Ishikawa (cell line): ENCODE measurements around the gene PTPN11.

Experiments
- CEBPB ChIP-seq: IDR thresholded peaks from 2 replicates; pipeline ENCODE4 v1.6.1; 2012
- CREB1 ChIP-seq: IDR thresholded peaks from 2 replicates; pipeline ENCODE4 v1.6.1; 2012; ENCODE audit warnings: low read depth
- EGR1 ChIP-seq: IDR thresholded peaks from 2 replicates; pipeline ENCODE4 v1.6.1; 2012
- EP300 ChIP-seq: IDR thresholded peaks from 2 replicates; pipeline ENCODE4 v1.6.1; 2012; ENCODE audit warnings: borderline replicate concordance
- FOXM1 ChIP-seq: IDR thresholded peaks from 2 replicates; pipeline ENCODE4 v1.6.1; 2012; ENCODE audit warnings: low read depth, borderline replicate concordance
- MAX ChIP-seq: IDR thresholded peaks from 2 replicates; pipeline ENCODE4 v1.6.1; 2012
- NFIC ChIP-seq: IDR thresholded peaks from 2 replicates; pipeline ENCODE4 v1.6.1; 2012
- RAD21 ChIP-seq: IDR thresholded peaks from 2 replicates; pipeline ENCODE4 v1.6.1; 2012; ENCODE audit warnings: low read depth
- REST ChIP-seq: IDR thresholded peaks from 2 replicates; pipeline ENCODE4 v1.6.1; 2012; ENCODE audit warnings: low read depth, mild to moderate bottlenecking
- TAF1 ChIP-seq: IDR thresholded peaks from 2 replicates; pipeline ENCODE4 v1.6.1; 2012; ENCODE audit warnings: low read depth, mild to moderate bottlenecking
- TCF12 ChIP-seq: IDR thresholded peaks from 2 replicates; pipeline ENCODE4 v1.6.1; 2012; ENCODE audit warnings: low read depth
- TEAD4 ChIP-seq: IDR thresholded peaks from 2 replicates; pipeline ENCODE4 v1.6.1; 2012
- USF1 ChIP-seq: IDR thresholded peaks from 2 replicates; pipeline ENCODE4 v1.6.1; 2012
- YY1 ChIP-seq: IDR thresholded peaks from 2 replicates; pipeline ENCODE4 v1.6.1; 2012; ENCODE audit warnings: low read depth
- ZBTB7A ChIP-seq: IDR thresholded peaks from 2 replicates; pipeline ENCODE4 v1.6.1; 2012; ENCODE audit warnings: low read depth

The PTPN11 gene

GRCh38 chr12:112433551-112433950 is 14.8 kb downstream of the PTPN11 start:
- TF ChIP-seq ZBTB7A, result no peak
- no peak for TF ChIP-seq YY1
- no peak for TF ChIP-seq TCF12
- TF ChIP-seq REST, result no peak
- no peak for TF ChIP-seq USF1
- no peak for TF ChIP-seq CEBPB
- TF ChIP-seq MAX, result no peak
- TF ChIP-seq EP300, result no peak
- TF ChIP-seq RAD21, result no peak
- no peak for TF ChIP-seq EGR1
- no peak for TF ChIP-seq NFIC
- TF ChIP-seq TAF1, result no peak
- TF ChIP-seq CREB1, result no peak
- no peak for TF ChIP-seq TEAD4
- TF ChIP-seq FOXM1, result no peak

GRCh38 chr12:112439769-112440168 is 21.0 kb downstream of the PTPN11 start:
- no peak for TF ChIP-seq FOXM1
- no peak for TF ChIP-seq TEAD4
- TF ChIP-seq ZBTB7A, result no peak
- no peak for TF ChIP-seq REST
- no peak for TF ChIP-seq TAF1
- TF ChIP-seq YY1, result no peak
- no peak for TF ChIP-seq EGR1
- no peak for TF ChIP-seq USF1
- TF ChIP-seq NFIC, result no peak
- no peak for TF ChIP-seq MAX
- no peak for TF ChIP-seq EP300

GRCh38 chr12:112443916-112444315 is 25.2 kb downstream of the PTPN11 start:
- no peak for TF ChIP-seq REST
- TF ChIP-seq CREB1, result no peak
- no peak for TF ChIP-seq RAD21
- TF ChIP-seq EP300, result no peak

GRCh38 chr12:112446008-112446725 is 27.4 kb downstream of the PTPN11 start:
- no peak for TF ChIP-seq CEBPB
- TF ChIP-seq TAF1, result no peak
- TF ChIP-seq TCF12, result no peak
- TF ChIP-seq RAD21, result no peak
- TF ChIP-seq EP300, result no peak
- no peak for TF ChIP-seq ZBTB7A
- TF ChIP-seq USF1, result no peak
- TF ChIP-seq FOXM1, result no peak
- TF ChIP-seq TEAD4, result no peak
- no peak for TF ChIP-seq YY1
- TF ChIP-seq REST, result no peak
- TF ChIP-seq NFIC, result no peak
- no peak for TF ChIP-seq EGR1
- no peak for TF ChIP-seq MAX
- no peak for TF ChIP-seq CREB1
